WTC11 (cell line): ENCODE measurements around the gene OTULIN. TPM values are rescaled to one million over a fixed set of nuclear protein-coding genes. Genes with fewer than 3 reads are reported as not detected.

Experiments
- ATAC-seq: fragments of 200-7000 bp; cut with Tn5 transposase; 2 replicates; pipeline ENCODE4 v1.10.0; 2021; ENCODE audit warnings: mild to moderate bottlenecking, moderate library complexity
- CTCF ChIA-PET: fragments of 300-600 bp; sonication (Branson Sonifier 250); formaldehyde crosslinking; loops from one replicate; lab custom pipeline; 2021; ENCODE audit warnings: antibody characterized with exemption; lab: Charles Lee
- POLR2A ChIA-PET: fragments of 350-600 bp; sonication (Branson Sonifier 250); formaldehyde crosslinking; loops from one replicate; lab custom pipeline; 2021; ENCODE audit warnings: antibody characterized with exemption; lab: Charles Lee
- DNase-seq: peaks from one replicate; pipeline ENCODE4 v3.0.0; 2021; ENCODE audit warnings: low spot score
- H3K27ac Mint-ChIP-seq: 2 replicates; pipeline ENCODE4 v1.8.0; 2021; ENCODE audit warnings: mixed read lengths
- H3K27me3 Mint-ChIP-seq: 2 replicates; pipeline ENCODE4 v1.8.0; 2021; ENCODE audit warnings: low read depth, mild to moderate bottlenecking, moderate library complexity, mixed read lengths
- H3K36me3 Mint-ChIP-seq: 2 replicates; pipeline ENCODE4 v1.8.0; 2021; ENCODE audit warnings: mixed read lengths
- H3K4me1 Mint-ChIP-seq: 2 replicates; pipeline ENCODE4 v1.8.0; 2022; ENCODE audit warnings: mixed read lengths
- H3K4me3 Mint-ChIP-seq: 2 replicates; pipeline ENCODE4 v1.8.0; 2021; ENCODE audit warnings: mild to moderate bottlenecking, moderate library complexity, mixed read lengths
- H3K9me3 Mint-ChIP-seq: 2 replicates; pipeline ENCODE4 v1.8.0; 2021; ENCODE audit warnings: mixed read lengths
- AFF4 ChIP-seq: sonication (generic); formaldehyde crosslinking; IDR thresholded peaks from 2 replicates; pipeline ENCODE4 v1.8.1; 2023; ENCODE audit warnings: mild to moderate bottlenecking, missing genetic modification reagents, borderline replicate concordance
- ARID4B ChIP-seq: sonication (generic); formaldehyde crosslinking; IDR thresholded peaks from 2 replicates; pipeline ENCODE4 v1.8.0; 2023; ENCODE audit warnings: missing genetic modification reagents, mild to moderate bottlenecking, borderline replicate concordance
- CREB1 ChIP-seq: sonication (generic); formaldehyde crosslinking; IDR thresholded peaks from 2 replicates; pipeline ENCODE4 v1.8.0; 2023; ENCODE audit warnings: mild to moderate bottlenecking, missing genetic modification reagents
- E2F4 ChIP-seq: sonication (generic); formaldehyde crosslinking; IDR thresholded peaks from 2 replicates; pipeline ENCODE4 v1.8.1; 2022; ENCODE audit warnings: low read depth, mild to moderate bottlenecking, moderate library complexity, missing genetic modification reagents, borderline replicate concordance
- ESRRA ChIP-seq: sonication (generic); formaldehyde crosslinking; IDR thresholded peaks from 2 replicates; pipeline ENCODE4 v1.8.1; 2022; ENCODE audit warnings: mild to moderate bottlenecking, missing genetic modification reagents, borderline replicate concordance
- GRHL2 ChIP-seq: fragments of 250-450 bp; sonication (Bioruptor Pico); IDR thresholded peaks from 2 replicates; pipeline ENCODE4 v1.8.0; 2022; ENCODE audit warnings: mild to moderate bottlenecking, moderate library complexity; ENCODE audit not compliant: insufficient replicate concordance, severe bottlenecking
- KAT7 ChIP-seq: sonication (generic); formaldehyde crosslinking; IDR thresholded peaks from 2 replicates; pipeline ENCODE4 v1.8.1; 2023; ENCODE audit warnings: missing genetic modification reagents, mild to moderate bottlenecking, borderline replicate concordance
- NFYB ChIP-seq: sonication (generic); formaldehyde crosslinking; conservative IDR thresholded peaks from 2 replicates; pipeline ENCODE4 v1.8.0; 2022; ENCODE audit warnings: low read depth, missing genetic modification reagents
- SP1 ChIP-seq: sonication (generic); formaldehyde crosslinking; conservative IDR thresholded peaks from 2 replicates; pipeline ENCODE4 v1.8.1; 2022; ENCODE audit warnings: missing genetic modification reagents
- USF1 ChIP-seq: sonication (generic); formaldehyde crosslinking; IDR thresholded peaks from 2 replicates; pipeline ENCODE4 v1.8.0; 2022; ENCODE audit warnings: mild to moderate bottlenecking, missing genetic modification reagents
- ZNF232 ChIP-seq: sonication (generic); formaldehyde crosslinking; IDR thresholded peaks from 2 replicates; pipeline ENCODE4 v1.8.0; 2022; ENCODE audit warnings: mild to moderate bottlenecking, missing genetic modification reagents
- ZNF416 ChIP-seq: fragments of 250-450 bp; sonication (Bioruptor Pico); IDR thresholded peaks from 2 replicates; pipeline ENCODE4 v1.9.0; 2021; ENCODE audit warnings: mild to moderate bottlenecking, inconsistent platforms
- ZNF423 ChIP-seq: fragments of 250-450 bp; sonication (Bioruptor Pico); IDR thresholded peaks from 2 replicates; pipeline ENCODE4 v2.1.2; 2022; ENCODE audit warnings: mild to moderate bottlenecking, moderate library complexity
- total RNA-seq: library from RNA; stranded (reverse); gene quantifications from 3 replicates; pipeline ENCODE4 v1.2.3, GENCODE V29; 2021
- TF ChIP-seq, protein P1 (sequence below): fragments of 250-450 bp; sonication (Bioruptor Pico); IDR thresholded peaks from 2 replicates; pipeline ENCODE4 v2.1.2; 2022; ENCODE audit warnings: mild to moderate bottlenecking, moderate library complexity
- TF ChIP-seq, protein P2 (sequence below): sonication (generic); formaldehyde crosslinking; conservative IDR thresholded peaks from 2 replicates; pipeline ENCODE4 v1.8.1; 2022; ENCODE audit warnings: mild to moderate bottlenecking, missing genetic modification reagents

Gene OTULIN
- total RNA-seq, 1 experiment from 2014 or later: 25.0 TPM

DNA sequence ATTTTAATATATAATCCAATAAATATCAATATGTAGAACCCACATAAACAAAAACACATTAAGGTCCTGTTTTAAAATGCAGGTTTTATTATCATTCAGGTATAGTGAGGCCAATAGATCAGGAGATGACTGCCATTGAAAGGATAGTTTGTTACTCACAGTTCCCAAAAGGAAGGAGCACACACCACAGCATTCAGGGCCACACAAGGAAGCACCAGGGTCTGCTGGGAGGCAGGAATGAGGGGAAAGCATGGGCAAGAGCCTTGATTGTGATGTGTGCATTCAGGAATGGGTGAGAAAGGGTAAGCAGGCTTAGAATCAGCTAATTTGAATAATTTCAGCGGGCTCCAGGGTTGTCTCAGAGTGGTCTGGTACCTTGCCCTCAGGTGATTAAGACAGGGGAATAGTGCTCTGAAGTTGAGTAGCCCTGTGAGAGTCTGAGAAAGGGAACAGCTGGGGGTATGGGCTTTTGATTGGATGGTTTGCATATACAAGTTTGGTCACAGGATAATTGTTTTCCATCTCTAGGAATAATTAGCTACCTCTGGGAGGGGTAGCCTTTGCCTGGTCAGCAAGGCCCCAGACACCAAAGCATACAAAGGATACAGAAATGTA lies 19.8 kb upstream of the OTULIN start:
- H3K4me3 Mint-ChIP-seq: no peak overlapping the region
- H3K36me3 Mint-ChIP-seq: no peaks in the 10 kb centered on the region
- peak; percentile 74 for ATAC-seq
- no peak for DNase-seq
- no peaks in the 10 kb centered on the region for H3K9me3 Mint-ChIP-seq
- H3K27me3 Mint-ChIP-seq: no peaks in the 10 kb centered on the region
- peak overlapping the region; percentile 71; the same call in 1 of the 2 replicates for H3K27ac Mint-ChIP-seq
- H3K4me1 Mint-ChIP-seq: peaks cover 10% of the 10 kb centered on the region
- ChIA-PET POLR2A (no interaction called here), CTCF (interaction anchor here (1.3 kb wide), 1 partner anchor 140 kb away, joined by 4 read pairs; no protein-coding TSS in a partner anchor)
- TF ChIP-seq ARID4B (CRISPR knock-in tag) (no peak), USF1 (CRISPR knock-in tag) (no peak)
- TF ChIP-seq, all 79 proteins: peak for 0

GRCh38 chr5:14650052-14650451 lies 14.5 kb upstream of the OTULIN start:
- Mint-ChIP-seq H3K4me1 (peaks cover 5% of the 10 kb centered on the region), H3K4me3 (no peak overlapping the region), H3K9me3 (no peaks in the 10 kb centered on the region), H3K27ac (no peak overlapping the region), H3K36me3 (no peaks in the 10 kb centered on the region), H3K27me3 (no peaks in the 10 kb centered on the region)
- ChIA-PET CTCF (interaction anchor here (1.0 to 1.4 kb wide), 3 partner anchors 145 to 298 kb away, joined by 4 to 5 read pairs (median 5); no protein-coding TSS in a partner anchor), POLR2A (no interaction called here)
- DNase-seq (no peak), ATAC-seq (no peak)
- no peak for TF ChIP-seq ZNF416 (CRISPR knock-in tag)
- no peak for TF ChIP-seq GRHL2
- no peak for TF ChIP-seq NFYB (CRISPR knock-in tag)

DNA sequence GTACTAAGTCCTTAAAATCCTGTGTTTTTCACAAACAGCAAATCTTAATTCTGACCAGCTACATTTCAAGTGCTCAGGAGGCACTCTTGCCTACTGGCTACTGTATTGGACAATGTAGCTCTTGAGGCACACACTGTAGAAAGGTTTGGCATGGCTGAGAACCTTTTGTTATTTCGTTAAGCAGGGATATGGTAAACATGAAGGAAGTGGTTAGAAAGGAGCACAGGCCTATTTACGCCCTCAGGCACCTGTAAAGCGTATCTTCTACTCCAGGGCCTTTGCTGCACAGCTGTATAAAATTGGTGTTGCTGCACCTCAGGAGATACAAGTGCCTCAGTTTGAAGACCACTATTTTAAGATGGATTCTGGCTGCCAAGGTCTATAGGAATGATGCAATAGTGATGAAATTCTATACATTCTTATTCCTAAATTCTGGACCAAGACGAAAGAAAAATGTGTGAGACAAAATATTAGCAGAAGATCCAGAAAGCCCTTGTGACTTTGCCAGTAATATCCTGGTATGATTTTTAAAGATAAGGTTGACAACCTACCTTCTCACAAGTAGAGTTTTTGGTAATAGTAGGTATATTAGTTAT lies 9.3 kb upstream of the OTULIN start:
- H3K9me3 Mint-ChIP-seq: 0 out of 2 replicates have a peak, but pooled peaks cover 3% of the 10 kb centered on the region
- DNase-seq (no peak), ATAC-seq (no peak)
- no peaks in the 10 kb centered on the region for H3K27me3 Mint-ChIP-seq
- no peaks in the 10 kb centered on the region for H3K4me1 Mint-ChIP-seq
- no peaks in the 10 kb centered on the region for H3K36me3 Mint-ChIP-seq
- H3K4me3 Mint-ChIP-seq: no peak overlapping the region
- TF ChIP-seq ZNF232 (CRISPR knock-in tag): no peak
- TF ChIP-seq, protein P1, sequence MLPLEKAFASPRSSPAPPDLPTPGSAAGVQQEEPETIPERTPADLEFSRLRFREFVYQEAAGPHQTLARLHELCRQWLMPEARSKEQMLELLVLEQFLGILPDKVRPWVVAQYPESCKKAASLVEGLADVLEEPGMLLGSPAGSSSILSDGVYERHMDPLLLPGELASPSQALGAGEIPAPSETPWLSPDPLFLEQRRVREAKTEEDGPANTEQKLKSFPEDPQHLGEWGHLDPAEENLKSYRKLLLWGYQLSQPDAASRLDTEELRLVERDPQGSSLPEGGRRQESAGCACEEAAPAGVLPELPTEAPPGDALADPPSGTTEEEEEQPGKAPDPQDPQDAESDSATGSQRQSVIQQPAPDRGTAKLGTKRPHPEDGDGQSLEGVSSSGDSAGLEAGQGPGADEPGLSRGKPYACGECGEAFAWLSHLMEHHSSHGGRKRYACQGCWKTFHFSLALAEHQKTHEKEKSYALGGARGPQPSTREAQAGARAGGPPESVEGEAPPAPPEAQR (CRISPR knock-in tag): no peak
- no peak overlapping the region for H3K27ac Mint-ChIP-seq
- ChIA-PET POLR2A (no interaction called here), CTCF (interaction anchor here (1.0 kb wide), 1 partner anchor 348 kb away, joined by 4 read pairs; no protein-coding TSS in a partner anchor)

DNA sequence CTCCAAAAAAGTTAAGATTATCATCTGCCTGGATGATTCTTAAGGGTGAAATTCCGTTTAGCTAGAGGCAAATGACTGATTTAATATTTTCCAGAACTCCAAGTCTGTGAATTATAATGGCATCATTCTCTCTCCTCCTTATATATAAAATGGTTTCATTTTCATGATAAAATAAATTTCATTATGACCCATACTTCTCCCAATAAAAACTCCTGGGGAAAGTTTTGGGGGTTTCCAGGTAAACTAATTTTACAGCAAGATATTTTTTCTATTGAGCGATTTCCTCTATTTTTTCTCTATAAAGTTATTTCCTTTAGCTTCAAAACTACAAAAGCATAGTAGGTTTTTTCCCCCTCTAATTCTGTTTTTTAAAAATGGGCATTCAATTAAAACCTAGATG lies 7.6 kb upstream of the OTULIN start:
- no peak for DNase-seq
- Mint-ChIP-seq H3K27ac (no peak overlapping the region), H3K27me3 (peaks cover 3% of the 10 kb centered on the region; the same call in 1 of the 2 replicates), H3K4me1 (no peaks in the 10 kb centered on the region), H3K36me3 (no peaks in the 10 kb centered on the region), H3K4me3 (no peak overlapping the region), H3K9me3 (0 out of 2 replicates have a peak, but pooled peaks cover 3% of the 10 kb centered on the region)
- ChIA-PET CTCF (interaction anchor here (1.7 kb wide), 1 partner anchor 8 kb away, joined by 11 read pairs; no protein-coding TSS in a partner anchor), POLR2A (no interaction called here)
- ATAC-seq: no peak
- TF ChIP-seq E2F4 (CRISPR knock-in tag): no peak
- TF ChIP-seq ZNF423: no peak
- no peak for TF ChIP-seq CREB1 (CRISPR knock-in tag)
- no peak for TF ChIP-seq AFF4
- TF ChIP-seq ESRRA (CRISPR knock-in tag): no peak
- TF ChIP-seq, protein P2, sequence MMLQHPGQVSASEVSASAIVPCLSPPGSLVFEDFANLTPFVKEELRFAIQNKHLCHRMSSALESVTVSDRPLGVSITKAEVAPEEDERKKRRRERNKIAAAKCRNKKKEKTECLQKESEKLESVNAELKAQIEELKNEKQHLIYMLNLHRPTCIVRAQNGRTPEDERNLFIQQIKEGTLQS: no peak
- no peak for TF ChIP-seq SP1 (CRISPR knock-in tag)
- TF ChIP-seq KAT7 (CRISPR knock-in tag): no peak
